AG20443 (cell line): ENCODE data around the gene SRPRA.

ENCODE experiments used
- DNase-seq: peaks from one replicate; pipeline ENCODE4 v3.0.0; 2012; ENCODE audit warnings: low spot score, mixed read lengths

Gene SRPRA

DNA sequence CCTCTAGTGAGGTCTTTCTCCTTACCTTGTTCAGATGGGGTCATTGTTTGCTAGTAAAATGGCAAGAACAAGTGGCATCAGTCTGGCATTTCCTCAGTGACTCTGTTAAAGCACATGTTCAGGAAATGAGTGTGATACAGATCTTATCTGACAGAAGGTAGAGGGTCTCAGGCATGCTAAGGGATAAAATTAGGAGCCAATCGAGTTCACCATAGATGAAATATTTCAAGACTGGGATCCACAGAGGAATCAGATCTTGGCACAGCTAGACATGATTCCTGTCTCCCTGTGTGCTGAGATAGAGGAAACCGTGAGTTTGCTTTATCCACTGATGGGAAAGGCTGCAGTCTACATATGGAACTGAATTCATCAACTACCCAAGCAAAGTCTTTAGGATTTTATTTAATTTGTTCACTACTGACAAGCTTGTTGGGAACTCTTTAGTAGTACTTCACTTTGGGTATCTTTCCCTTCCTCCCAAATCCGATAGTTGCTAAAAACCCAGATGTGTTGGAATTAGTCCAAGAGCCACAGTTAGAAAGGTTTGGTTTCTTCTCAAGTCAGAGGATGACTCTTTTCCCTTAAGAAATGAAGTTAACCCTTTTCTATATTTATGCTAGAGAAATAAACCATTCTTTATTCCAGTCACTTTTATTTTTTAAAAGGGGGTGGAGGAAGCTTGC is 38.7 kb downstream of the SRPRA start:
- no peak for DNase-seq

GRCh38 chr11:126226334-126227084 is 42.2 kb downstream of the SRPRA start:
- no peak for DNase-seq

GRCh38 chr11:126225295-126225665 is 43.4 kb downstream of the SRPRA start:
- DNase-seq, result peak; percentile 32

GRCh38 chr11:126224647-126225294 is 43.9 kb downstream of the SRPRA start:
- DNase-seq, result no peak

DNA sequence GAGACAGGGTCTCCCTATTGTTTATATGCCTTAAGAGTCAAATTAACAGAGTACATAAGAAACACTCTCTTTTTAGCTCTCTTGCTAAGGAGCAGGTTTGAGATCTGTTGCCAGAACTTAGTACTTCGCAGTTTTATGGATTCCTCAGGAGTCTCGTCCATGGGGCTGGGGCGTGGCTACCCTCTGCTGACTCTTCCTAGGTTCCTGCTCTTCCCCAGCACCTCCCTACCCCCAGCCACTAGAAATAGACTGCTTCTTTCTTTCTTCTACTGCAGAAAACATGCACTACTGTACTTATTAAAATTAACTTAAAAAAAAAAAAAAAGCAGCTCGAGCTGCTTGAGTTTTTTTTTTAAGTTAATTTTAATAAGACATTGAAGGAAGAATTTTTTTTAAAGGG is 49.1 kb downstream of the SRPRA start:
- no peak for DNase-seq

DNA sequence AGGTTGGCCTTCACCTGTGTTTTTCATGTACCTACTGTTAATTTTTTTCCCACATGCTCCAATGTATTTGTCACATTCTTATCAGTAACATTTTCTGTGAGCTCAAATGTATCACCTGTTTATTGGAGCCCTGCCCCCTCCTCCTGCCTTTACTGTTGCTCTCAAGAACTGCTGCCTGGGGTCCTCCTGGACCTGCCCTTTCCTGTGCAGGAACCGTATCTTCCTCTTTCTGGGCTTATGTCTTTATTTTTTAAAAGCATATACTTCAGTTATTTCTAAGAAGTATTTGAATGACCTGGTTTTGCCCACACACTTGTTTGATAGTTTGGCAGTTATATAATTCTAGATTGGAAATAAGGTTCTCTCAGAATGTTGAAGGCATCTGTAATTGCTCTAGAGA is 51.2 kb downstream of the SRPRA start:
- DNase-seq, result no peak

GRCh38 chr11:126216526-126217305 is 52.0 kb downstream of the SRPRA start:
- no peak for DNase-seq

DNA sequence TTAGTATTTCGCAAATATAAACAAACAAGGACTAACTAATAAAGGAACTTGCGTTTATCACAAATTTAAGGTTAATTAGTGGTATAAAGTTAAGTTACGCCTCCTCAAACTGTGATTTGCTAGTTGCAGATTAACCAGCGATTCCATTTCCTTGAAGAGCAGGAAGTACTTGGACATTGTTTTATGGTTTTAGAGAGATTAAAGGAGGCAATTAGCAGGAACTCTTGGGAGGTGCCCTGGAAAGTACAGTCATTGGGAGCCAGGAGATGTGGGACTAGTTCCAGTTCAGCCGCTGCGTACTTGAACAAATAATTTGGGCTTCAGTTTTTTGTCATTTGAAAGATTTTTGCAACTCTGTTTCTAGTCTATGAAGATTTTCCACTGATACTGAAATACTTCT is 53.9 kb downstream of the SRPRA start:
- DNase-seq, result no peak

GRCh38 chr11:126214441-126214840 is 54.3 kb downstream of the SRPRA start:
- no peak for DNase-seq
